ENCODE measurements around the gene NBAS.

NBAS gene

GRCh38 chr2:15158100-15158499 is 403.0 kb downstream of the NBAS start:
- DNase-seq = no peak

GRCh38 chr2:15155959-15156574 is 405.1 kb downstream of the NBAS start:
- DNase-seq = no peak

GRCh38 chr2:15154297-15154696 is 406.8 kb downstream of the NBAS start:
- peak in 1 of 5 experiments; percentile 48 for DNase-seq

GRCh38 chr2:15152382-15152781 is 408.8 kb downstream of the NBAS start:
- DNase-seq = no peak

GRCh38 chr2:15149063-15149462 is 412.1 kb downstream of the NBAS start:
- no peak for DNase-seq

- no peak for DNase-seq
These were observed 413.5 kb downstream of the NBAS start for GRCh38 chr2:15147591-15147990.

- no peak for DNase-seq
These were observed 414.2 kb downstream of the NBAS start for GRCh38 chr2:15146960-15147359.

GRCh38 chr2:15145919-15146318 is 415.2 kb downstream of the NBAS start:
- peak in 1 of 5 experiments; percentile 63 for DNase-seq

GRCh38 chr2:15145046-15145817 is 415.9 kb downstream of the NBAS start:
- peak in 1 of 5 experiments; percentile 29 for DNase-seq

GRCh38 chr2:15142069-15142689 is 419.0 kb downstream of the NBAS start:
- DNase-seq = peak in 4 of 5 experiments; percentile 44 to 98 (median 60)

- DNase-seq = peak in 1 of 5 experiments; percentile 42
These were observed 419.9 kb downstream of the NBAS start for GRCh38 chr2:15141211-15141610.

GRCh38 chr2:15136639-15137038 is 424.5 kb downstream of the NBAS start:
- no peak for DNase-seq

GRCh38 chr2:15134957-15135356 is 426.2 kb downstream of the NBAS start:
- DNase-seq = no peak

- no peak for DNase-seq
These were observed 427.7 kb downstream of the NBAS start for GRCh38 chr2:15133461-15133860.

- DNase-seq = no peak
These were observed 432.3 kb downstream of the NBAS start for GRCh38 chr2:15128846-15129245.

GRCh38 chr2:15127876-15128275 is 433.3 kb downstream of the NBAS start:
- DNase-seq = no peak

- no peak for DNase-seq
These were observed 433.8 kb downstream of the NBAS start for GRCh38 chr2:15127301-15127700.

GRCh38 chr2:15126373-15126772 is 434.8 kb downstream of the NBAS start:
- no peak for DNase-seq

GRCh38 chr2:15122915-15123314 is 438.2 kb downstream of the NBAS start:
- no peak for DNase-seq

- no peak for DNase-seq
These were observed 440.5 kb downstream of the NBAS start for GRCh38 chr2:15120631-15121030.

- no peak for DNase-seq
These were observed 441.4 kb downstream of the NBAS start for GRCh38 chr2:15119722-15120175.

- DNase-seq = no peak
These were observed 443.6 kb downstream of the NBAS start for GRCh38 chr2:15117409-15118050.
